Mesothelial cell of epicardium (in vitro differentiated cells): ENCODE measurements around the gene CAMTA1. TPM values are rescaled to one million over a fixed set of nuclear protein-coding genes. Genes with fewer than 3 reads are reported as not detected.

Experiments used
- DNase-seq, 2 experiments: peaks; one replicate each; pipeline ENCODE4 v3.0.0; 2021; ENCODE audit warnings: low spot score in 2 of 2; ENCODE audit not compliant: unreplicated experiment in 2 of 2
- H3K27ac Mint-ChIP-seq: 2 replicates; pipeline ENCODE4 v1.8.0; 2021; ENCODE audit warnings: mixed read lengths
- H3K27me3 Mint-ChIP-seq: 2 replicates; pipeline ENCODE4 v1.8.0; 2021; ENCODE audit warnings: low read depth, mixed read lengths
- H3K36me3 Mint-ChIP-seq: 2 replicates; pipeline ENCODE4 v1.8.0; 2021; ENCODE audit warnings: mixed read lengths
- H3K4me1 Mint-ChIP-seq: 2 replicates; pipeline ENCODE4 v1.8.0; 2021; ENCODE audit warnings: mixed read lengths
- H3K4me3 Mint-ChIP-seq: 2 replicates; pipeline ENCODE4 v1.8.0; 2021; ENCODE audit warnings: mild to moderate bottlenecking, moderate library complexity, mixed read lengths
- H3K9me3 Mint-ChIP-seq: 2 replicates; pipeline ENCODE4 v1.8.0; 2021; ENCODE audit warnings: mixed read lengths
- total RNA-seq: library from RNA; stranded (reverse); gene quantifications from 3 replicates; pipeline ENCODE4 v1.2.1, GENCODE V29; 2021
- TF ChIP-seq, protein P1 (sequence below): fragments of 200-600 bp; sonication (generic); IDR thresholded peaks from one replicate; pipeline ENCODE4 v1.5.0; 2021; ENCODE audit warnings: antibody characterized with exemption; ENCODE audit not compliant: unreplicated experiment

CAMTA1 gene
- total RNA-seq, 1 donor from 2014 or later: 70.4 TPM

GRCh38 chr1:7606096-7606495, 820.8 kb downstream of the CAMTA1 start:
- no peak overlapping the region for H3K27ac Mint-ChIP-seq
- no peak for DNase-seq
- no peaks in the 10 kb centered on the region for H3K4me1 Mint-ChIP-seq
- no peak overlapping the region for H3K4me3 Mint-ChIP-seq
- TF ChIP-seq, protein P1, sequence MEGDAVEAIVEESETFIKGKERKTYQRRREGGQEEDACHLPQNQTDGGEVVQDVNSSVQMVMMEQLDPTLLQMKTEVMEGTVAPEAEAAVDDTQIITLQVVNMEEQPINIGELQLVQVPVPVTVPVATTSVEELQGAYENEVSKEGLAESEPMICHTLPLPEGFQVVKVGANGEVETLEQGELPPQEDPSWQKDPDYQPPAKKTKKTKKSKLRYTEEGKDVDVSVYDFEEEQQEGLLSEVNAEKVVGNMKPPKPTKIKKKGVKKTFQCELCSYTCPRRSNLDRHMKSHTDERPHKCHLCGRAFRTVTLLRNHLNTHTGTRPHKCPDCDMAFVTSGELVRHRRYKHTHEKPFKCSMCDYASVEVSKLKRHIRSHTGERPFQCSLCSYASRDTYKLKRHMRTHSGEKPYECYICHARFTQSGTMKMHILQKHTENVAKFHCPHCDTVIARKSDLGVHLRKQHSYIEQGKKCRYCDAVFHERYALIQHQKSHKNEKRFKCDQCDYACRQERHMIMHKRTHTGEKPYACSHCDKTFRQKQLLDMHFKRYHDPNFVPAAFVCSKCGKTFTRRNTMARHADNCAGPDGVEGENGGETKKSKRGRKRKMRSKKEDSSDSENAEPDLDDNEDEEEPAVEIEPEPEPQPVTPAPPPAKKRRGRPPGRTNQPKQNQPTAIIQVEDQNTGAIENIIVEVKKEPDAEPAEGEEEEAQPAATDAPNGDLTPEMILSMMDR: no peak
- peaks cover 16% of the 10 kb centered on the region for H3K9me3 Mint-ChIP-seq
- H3K27me3 Mint-ChIP-seq: peaks cover 3% of the 10 kb centered on the region
- no peaks in the 10 kb centered on the region for H3K36me3 Mint-ChIP-seq

DNA sequence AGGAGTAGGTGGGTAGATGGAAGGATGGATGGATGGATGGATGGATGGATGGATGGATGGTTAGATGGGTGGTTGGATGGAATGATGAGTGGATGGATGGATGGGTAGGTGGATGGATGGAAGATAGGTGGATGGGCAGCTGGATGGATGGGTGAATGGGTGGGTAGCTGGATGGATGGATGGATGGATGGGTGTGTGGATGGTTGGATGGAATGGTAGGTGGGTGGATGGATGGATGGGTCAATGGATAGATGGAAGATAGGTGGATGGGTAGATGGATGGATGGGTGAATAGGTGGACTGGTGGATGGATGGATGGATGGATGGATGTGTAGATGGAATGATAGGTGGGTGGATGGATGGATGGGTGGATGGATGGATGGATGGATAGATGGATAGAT, 821.8 kb downstream of the CAMTA1 start:
- no peaks in the 10 kb centered on the region for H3K4me1 Mint-ChIP-seq
- H3K27me3 Mint-ChIP-seq: peaks cover 3% of the 10 kb centered on the region
- H3K9me3 Mint-ChIP-seq: peaks cover 16% of the 10 kb centered on the region
- no peaks in the 10 kb centered on the region for H3K36me3 Mint-ChIP-seq
- no peak overlapping the region for H3K27ac Mint-ChIP-seq
- TF ChIP-seq, protein P1: no peak
- no peak overlapping the region for H3K4me3 Mint-ChIP-seq
- DNase-seq: no peak

DNA sequence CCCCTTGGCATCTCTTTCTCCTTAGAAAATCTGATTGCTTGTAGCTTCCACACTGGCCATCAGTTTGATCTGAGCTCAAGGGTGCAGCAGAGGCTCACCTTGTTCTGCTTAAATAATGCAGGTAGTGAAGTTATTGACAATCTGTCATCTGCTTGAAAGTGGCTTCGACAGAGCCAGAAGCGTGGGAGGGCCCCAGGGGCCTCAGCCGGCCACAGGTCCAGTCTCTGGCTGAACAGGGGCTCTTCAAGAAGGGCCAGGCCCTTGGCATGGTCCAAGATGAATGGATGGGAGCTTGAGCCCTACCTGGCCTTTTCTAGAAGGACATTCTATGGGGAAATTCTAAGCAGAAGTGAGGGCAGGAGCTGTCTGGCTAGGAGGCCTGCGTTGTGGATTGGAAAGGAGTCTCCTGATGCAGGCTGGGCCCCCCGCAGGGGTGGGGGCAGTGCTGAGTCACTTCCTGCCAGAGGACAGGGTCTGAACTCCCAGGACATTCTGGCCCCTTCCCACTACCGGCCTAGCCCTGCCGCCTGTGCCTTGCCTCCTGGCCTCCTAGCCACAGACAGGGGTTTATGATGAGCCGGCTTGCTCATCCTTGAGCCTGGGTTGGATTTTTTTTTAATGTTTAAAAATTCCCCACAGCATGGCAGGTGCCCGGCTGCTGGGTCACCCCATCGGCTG, 823.5 kb downstream of the CAMTA1 start:
- DNase-seq: peak in 1 of 2 experiments; percentile 10
- no peak overlapping the region for H3K27ac Mint-ChIP-seq
- H3K36me3 Mint-ChIP-seq: no peaks in the 10 kb centered on the region

DNA sequence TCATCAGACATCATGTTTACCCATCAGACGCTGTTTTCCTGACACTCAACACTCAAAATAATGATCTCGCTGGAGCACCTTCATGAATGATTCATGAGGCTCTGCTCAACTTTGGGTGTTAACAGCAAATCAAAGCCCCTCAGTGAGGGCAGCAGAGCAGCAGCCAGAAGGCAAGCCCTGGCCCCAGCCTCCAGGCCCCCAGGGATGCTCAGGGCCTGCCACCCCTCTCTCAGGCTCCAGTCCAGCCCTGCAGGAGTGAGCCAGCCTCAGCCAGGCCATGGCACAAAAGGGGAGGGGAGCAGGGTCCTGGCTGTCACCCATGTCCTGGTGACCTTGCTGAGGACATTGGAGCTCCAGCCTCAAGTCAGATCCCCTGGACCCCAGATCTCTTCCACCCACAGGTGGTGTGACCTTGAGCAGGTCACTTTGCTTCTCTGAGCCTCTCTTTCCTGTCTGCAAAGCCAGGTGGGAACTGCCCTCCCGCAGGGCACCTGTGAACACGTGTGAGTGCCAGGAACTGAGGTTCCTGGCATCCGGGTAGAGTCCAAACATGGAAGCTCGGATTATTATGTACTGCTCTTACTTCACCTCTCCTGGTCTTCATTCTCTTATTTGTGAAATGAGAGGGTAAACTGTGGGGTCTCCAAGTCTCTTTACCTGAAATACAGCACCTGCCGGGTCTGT, 824.2 kb downstream of the CAMTA1 start:
- Mint-ChIP-seq H3K27me3 (peaks cover 1% of the 10 kb centered on the region), H3K36me3 (no peaks in the 10 kb centered on the region), H3K4me1 (no peaks in the 10 kb centered on the region), H3K4me3 (no peak overlapping the region), H3K27ac (no peak overlapping the region), H3K9me3 (peaks cover 9% of the 10 kb centered on the region)
- peak in 1 of 2 experiments; percentile 1 for DNase-seq
- TF ChIP-seq, protein P1: no peak

More for the DNA sequence above, 823.5 kb downstream of the CAMTA1 start:
- no peaks in the 10 kb centered on the region for H3K4me1 Mint-ChIP-seq
- peaks cover 16% of the 10 kb centered on the region for H3K9me3 Mint-ChIP-seq
- TF ChIP-seq, protein P1: no peak
- H3K27me3 Mint-ChIP-seq: peaks cover 1% of the 10 kb centered on the region
- H3K4me3 Mint-ChIP-seq: no peak overlapping the region

DNA sequence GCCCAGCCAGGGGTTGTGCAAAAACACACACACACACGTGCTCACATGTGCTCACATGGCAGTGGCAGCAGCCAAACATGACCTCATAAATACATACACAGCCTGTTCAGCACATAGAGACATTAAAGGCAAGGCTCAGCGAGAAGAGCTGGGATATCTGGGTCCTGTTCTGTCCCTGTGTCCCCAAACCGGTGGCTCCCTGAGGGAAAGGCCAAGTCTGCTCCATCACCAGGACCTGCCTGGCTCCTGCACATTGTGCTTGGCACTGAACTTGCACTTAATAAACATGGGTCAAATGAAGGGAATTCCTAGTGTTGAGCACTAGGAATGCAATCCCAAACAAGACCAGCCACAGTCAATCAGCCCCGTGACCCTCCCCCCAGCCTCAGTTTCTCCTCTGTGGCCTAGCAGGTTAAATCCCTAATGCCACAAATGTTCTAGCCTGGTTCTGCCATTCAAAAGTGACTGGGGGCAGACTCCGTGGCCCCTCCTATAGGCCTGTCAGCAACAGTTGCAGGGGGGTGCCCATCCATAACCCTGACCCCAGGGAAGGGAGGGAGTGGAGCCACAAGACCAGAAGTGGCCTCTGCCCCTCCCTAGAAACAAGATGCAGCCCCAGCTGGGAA, 825.0 kb downstream of the CAMTA1 start:
- peaks cover 9% of the 10 kb centered on the region for H3K9me3 Mint-ChIP-seq
- TF ChIP-seq, protein P1: no peak
- DNase-seq: peak in 1 of 2 experiments; percentile 1
- peaks cover 5% of the 10 kb centered on the region for H3K27me3 Mint-ChIP-seq
- H3K36me3 Mint-ChIP-seq: no peaks in the 10 kb centered on the region
- no peaks in the 10 kb centered on the region for H3K4me1 Mint-ChIP-seq
- no peak overlapping the region for H3K4me3 Mint-ChIP-seq
- H3K27ac Mint-ChIP-seq: no peak overlapping the region
